Activated T-cell treated with anti-CD3 and anti-CD28 coated beads, Interleukin-2, amount 50 U/mL, for 72 hours (primary cell): Measurements from ENCODE around the gene ACSF2. TPM values are rescaled to one million over a fixed set of nuclear protein-coding genes. Genes with fewer than 3 reads are reported as not detected.
"Not testable (repeated sequence)": the region's sequence is repeated elsewhere in the genome, so short reads cannot be mapped to it uniquely, and the experiment has no call there.

Experiments used
- ATAC-seq, 2 donors: fragments of 150-1000 bp; cut with Tn5 transposase; replicated peaks in 1 of 2; 2 replicates each; pipeline ENCODE4 v1.10.0; 2021; ENCODE audit warnings: moderate library complexity in 2 of 2, mild to moderate bottlenecking in 1 of 2
- DNase-seq, 2 donors: peaks; one replicate each; pipeline ENCODE4 v3.0.0; 2021 to 2022; ENCODE audit warnings: mixed read lengths in 1 of 2
- H3K27ac Mint-ChIP-seq: one replicate; pipeline ENCODE4 v1.8.0; 2022; ENCODE audit warnings: mild to moderate bottlenecking, moderate library complexity, mixed read lengths
- H3K27me3 Mint-ChIP-seq: one replicate; pipeline ENCODE4 v1.8.0; 2022; ENCODE audit warnings: low read depth, mixed read lengths
- H3K36me3 Mint-ChIP-seq, 2 donors: one replicate each; pipeline ENCODE4 v1.8.0; 2022; ENCODE audit warnings: mixed read lengths in 2 of 2, mild to moderate bottlenecking in 1 of 2; ENCODE audit not compliant: insufficient read depth in 2 of 2
- H3K4me1 Mint-ChIP-seq: one replicate; pipeline ENCODE4 v1.8.0; 2022; ENCODE audit warnings: low read depth, mixed read lengths
- H3K4me3 Mint-ChIP-seq, 2 donors: one replicate each; pipeline ENCODE4 v1.8.0; 2022; ENCODE audit warnings: mild to moderate bottlenecking in 2 of 2, mixed read lengths in 2 of 2, moderate library complexity in 2 of 2
- H3K9me3 Mint-ChIP-seq, 2 donors: one replicate each; pipeline ENCODE4 v1.8.0; 2022; ENCODE audit warnings: mixed read lengths in 2 of 2
- total RNA-seq, 2 donors: library from RNA; stranded (reverse); gene quantifications; one replicate each; pipeline ENCODE4 v1.2.3, GENCODE V29; 2022

The ACSF2 gene
- total RNA-seq, 2 donors from 2014 or later = 30.2 to 43.0 TPM

DNA sequence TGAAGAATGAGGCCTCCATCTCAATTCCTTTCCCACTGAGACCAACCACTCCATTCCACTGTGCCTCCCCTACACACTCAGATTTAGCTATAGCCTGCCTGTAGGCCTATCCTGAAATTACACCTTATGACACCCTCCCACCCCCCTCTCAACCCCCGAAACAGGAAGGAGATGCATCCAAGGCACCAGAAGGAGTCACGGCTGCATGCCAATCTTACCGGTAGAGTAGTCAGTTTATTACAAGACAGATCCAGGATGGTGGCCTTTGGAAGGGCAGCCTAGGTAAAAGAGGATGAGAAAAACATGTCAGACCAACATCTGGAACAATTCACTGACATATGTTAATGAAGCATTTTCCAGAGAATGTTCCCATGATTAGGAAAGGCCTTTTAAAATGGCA, 31.3 kb upstream of the ACSF2 start:
- ATAC-seq (no peak), DNase-seq (no peak)
- Mint-ChIP-seq H3K36me3 (peaks cover 7 to 23% of the 10 kb centered on the region in 2 donors), H3K27me3 (no peaks in the 10 kb centered on the region), H3K4me1 (peaks cover 38% of the 10 kb centered on the region), H3K4me3 (peak overlapping the region; percentile 82 to 98), H3K27ac (peak overlapping the region; percentile 83), H3K9me3 (no peaks in the 10 kb centered on the region)

DNA sequence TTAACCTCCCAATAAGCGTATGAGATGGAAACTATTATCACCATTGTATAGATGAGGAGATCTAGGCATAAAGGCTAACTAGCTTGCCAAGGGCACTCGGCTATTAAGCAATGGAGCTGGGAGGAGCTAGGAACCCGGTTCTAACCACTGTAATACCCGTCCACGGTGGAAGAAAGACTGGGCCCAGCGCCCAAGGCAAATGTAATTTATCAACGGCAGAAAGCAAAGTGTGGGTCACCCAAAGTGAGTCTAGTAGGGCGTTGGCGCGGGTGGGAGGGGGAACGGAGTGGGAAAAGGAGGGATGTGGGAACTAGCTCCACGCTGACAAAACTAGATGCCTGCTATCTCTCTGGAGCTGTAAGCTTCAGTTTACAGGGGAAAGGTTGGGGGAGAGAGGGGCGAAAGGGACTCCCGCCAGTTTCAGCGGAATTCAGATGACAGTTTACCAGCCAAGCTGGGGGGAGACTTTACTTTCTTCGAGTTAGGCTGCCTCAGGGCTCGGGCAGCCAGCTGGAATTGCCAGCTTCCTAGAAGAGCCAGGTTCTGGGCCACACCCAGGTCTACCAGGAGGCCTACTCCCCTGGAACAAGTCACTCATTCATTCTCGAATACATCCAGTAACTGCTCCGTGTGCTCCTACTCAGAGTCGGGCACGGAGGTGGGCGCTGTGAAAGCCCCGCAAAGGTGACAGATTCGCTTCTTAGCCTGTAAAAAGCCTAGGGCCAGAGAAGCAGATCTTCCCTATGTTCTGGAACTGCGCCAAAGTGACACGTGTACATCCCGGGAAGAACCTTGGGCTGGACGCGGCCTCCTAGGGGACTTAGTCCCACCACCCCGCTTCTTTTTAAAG, 29.5 kb upstream of the ACSF2 start:
- Mint-ChIP-seq H3K36me3 (peaks cover 7 to 18% of the 10 kb centered on the region in 2 donors), H3K4me3 (peak overlapping the region; percentile 82 to 98), H3K27ac (peak overlapping the region; percentile 84), H3K9me3 (no peaks in the 10 kb centered on the region), H3K27me3 (no peaks in the 10 kb centered on the region), H3K4me1 (peaks cover 38% of the 10 kb centered on the region)
- ATAC-seq (peak; percentile 22 to 30), DNase-seq (peak; percentile 16 to 22)

DNA sequence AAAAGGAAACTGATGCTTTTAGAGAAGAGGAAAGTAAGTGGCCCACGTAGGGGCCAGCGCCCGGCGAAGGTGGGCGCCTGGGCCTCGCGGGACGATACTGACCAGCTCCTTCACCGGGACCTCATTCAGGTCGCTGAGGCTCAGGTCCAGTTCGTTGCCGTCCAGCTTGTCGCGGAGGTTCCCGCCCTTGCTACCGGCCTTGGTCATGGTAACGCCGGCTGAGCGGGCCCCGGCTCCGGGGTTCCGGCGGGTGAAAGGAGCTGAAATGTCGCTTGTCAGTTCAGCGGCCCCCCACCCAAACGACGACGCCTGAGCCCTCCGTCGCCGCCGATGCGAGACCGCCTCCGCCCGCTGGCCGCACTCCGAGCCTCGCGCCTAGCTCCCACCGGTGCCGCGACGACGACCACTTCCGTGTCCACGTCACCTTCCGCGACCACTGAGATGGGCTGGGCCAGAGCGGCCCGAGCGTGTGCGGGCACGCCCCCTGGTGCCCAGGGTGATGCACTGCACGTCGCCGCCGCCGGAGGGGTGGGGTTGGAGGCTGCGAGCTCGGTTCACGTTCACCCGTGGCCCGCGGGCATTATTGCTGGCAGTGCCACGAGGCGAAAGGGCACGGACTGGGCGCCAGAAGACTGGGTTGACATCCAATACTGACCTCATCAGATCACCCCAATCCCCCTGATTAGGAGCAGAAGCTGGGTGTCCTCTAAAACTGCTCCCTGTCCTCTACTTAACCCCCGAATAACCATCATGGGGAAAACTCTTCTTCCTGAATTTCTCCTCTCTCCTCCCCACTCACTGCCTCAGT, 28.7 kb upstream of the ACSF2 start, which contains the start of gene LRRC59:
Gene LRRC59, minus strand, starts transcription at position 413 of the 808 bp plus-strand sequence. Its CDS starts 206 bp downstream, at position 207.
- Mint-ChIP-seq H3K36me3 (peaks cover 7 to 18% of the 10 kb centered on the region in 2 donors), H3K4me1 (peaks cover 38% of the 10 kb centered on the region), H3K9me3 (no peaks in the 10 kb centered on the region), H3K27ac (peak within 1 kb of the TSS; percentile 51), H3K4me3 (peak within 1 kb of the TSS; percentile 82 to 98), H3K27me3 (no peaks in the 10 kb centered on the region)
- peak; percentile 95 to 98 for DNase-seq
- ATAC-seq = peak; percentile 99

DNA sequence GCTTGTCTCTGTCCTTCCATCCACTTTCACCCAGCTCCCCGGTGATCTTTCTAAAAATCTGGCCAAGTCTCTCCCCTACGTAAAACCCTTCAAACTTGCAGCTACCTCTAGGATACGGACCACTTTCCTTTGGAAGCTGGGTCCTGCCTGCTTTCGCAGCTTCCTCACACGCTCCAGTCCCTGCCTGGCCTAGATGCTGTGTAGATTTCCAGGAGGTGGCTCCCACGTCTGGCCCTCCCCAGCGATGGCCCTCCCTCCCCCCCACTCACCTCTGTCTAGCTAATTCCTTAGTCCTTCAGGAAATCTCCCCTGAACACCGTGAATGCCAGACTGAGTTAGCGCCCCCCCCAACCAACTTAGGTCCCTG, 28.1 kb upstream of the ACSF2 start:
- ATAC-seq = no peak
- Mint-ChIP-seq H3K9me3 (no peaks in the 10 kb centered on the region), H3K4me1 (peaks cover 37% of the 10 kb centered on the region), H3K27ac (peak overlapping the region; percentile 51), H3K27me3 (no peaks in the 10 kb centered on the region), H3K36me3 (peaks cover 7 to 18% of the 10 kb centered on the region in 2 donors), H3K4me3 (peak overlapping the region; percentile 82 to 98)
- DNase-seq = no peak

DNA sequence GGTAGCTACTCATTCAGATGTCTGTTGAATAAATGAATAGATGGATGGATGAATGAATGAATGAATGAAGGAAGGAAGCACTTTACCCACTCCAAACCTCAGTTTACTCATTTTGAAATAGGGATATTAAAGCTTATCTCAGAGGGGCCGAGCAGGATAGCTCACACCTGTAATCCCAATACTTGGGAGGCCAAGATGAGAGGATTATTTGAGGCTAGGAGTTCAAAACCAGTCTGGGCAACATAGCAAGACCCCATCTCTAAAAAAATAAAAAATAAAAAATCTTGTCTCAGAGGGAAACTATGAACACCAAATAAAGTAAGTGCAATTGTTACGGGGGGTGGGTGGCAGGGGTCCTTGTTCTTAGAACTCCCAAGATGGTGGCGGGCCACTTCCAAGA, 27.3 kb upstream of the ACSF2 start:
- not testable (repeated sequence) for H3K27me3 Mint-ChIP-seq, H3K4me3 Mint-ChIP-seq

DNA sequence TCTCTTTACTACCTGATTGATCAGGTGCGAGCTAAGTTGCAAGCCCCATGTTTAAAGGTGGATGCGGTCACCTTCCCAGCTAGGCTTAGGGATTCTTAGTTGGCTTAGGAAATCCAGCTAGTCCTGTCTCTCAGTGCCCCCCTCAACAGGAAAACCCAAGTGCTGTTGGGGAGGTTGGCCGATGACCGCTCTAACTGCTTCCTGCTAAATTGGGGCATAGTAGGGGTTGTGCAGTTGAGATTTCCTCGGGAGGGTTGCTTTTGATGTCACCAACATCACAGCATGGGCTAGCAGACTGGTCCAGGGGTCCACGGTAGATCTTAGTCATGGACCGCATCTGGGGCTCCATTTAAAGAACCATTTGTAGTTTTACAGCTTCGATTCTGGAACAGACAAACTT, 26.4 kb upstream of the ACSF2 start:
- H3K27me3 Mint-ChIP-seq, ATAC-seq, H3K36me3 Mint-ChIP-seq, DNase-seq, H3K9me3 Mint-ChIP-seq, H3K4me3 Mint-ChIP-seq, H3K27ac Mint-ChIP-seq: not testable (repeated sequence)
- peaks cover 25% of the 10 kb centered on the region for H3K4me1 Mint-ChIP-seq

More for the DNA sequence above, 27.3 kb upstream of the ACSF2 start:
- Mint-ChIP-seq H3K36me3 (peaks cover 4 to 12% of the 10 kb centered on the region in 2 donors), H3K4me1 (peaks cover 31% of the 10 kb centered on the region)
- not testable (repeated sequence) for ATAC-seq, DNase-seq, H3K9me3 Mint-ChIP-seq, H3K27ac Mint-ChIP-seq

DNA sequence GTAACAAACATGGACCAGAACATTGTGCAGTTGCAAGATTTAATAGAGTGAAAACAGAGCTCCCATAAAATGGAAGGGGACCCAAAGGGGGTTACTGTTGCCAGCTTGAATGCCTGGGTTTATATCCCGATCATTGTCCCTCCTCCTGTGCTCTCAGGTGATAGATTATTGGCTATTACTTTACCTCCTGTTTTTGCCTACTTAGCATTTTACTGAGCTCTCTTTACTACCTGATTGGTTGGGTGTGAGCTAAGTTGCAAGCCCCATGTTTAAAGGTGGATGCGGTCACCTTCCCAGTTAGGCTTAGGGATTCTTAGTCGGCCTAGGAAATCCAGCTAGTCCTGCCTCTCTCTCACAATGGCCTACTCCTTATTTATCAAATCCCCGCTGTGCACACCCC, 20.7 kb upstream of the ACSF2 start:
- H3K4me1 Mint-ChIP-seq, H3K27me3 Mint-ChIP-seq, H3K9me3 Mint-ChIP-seq, ATAC-seq, DNase-seq, H3K27ac Mint-ChIP-seq, H3K4me3 Mint-ChIP-seq, H3K36me3 Mint-ChIP-seq: not testable (repeated sequence)

DNA sequence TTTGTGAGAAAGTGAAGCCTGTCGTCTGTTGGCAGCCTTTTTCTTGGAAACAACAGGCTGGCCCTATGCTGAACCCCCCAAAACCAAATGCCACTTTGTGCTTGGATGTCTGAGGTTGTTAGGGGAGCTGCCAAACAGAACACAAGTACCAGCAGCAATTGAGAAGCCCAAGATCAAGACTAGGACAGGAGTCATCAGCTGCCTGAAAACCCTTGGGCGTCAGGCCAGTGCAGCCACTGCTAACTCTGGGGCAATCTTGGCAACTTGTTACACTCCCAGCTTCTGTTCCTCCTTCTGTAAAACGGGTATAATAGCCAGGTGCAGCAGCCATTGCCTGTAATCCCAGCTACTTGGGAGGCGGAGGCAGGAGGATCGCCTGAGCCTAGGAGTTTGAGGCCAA, 19.4 kb upstream of the ACSF2 start:
- H3K27me3 Mint-ChIP-seq = peaks cover under 1% of the 10 kb centered on the region

DNA sequence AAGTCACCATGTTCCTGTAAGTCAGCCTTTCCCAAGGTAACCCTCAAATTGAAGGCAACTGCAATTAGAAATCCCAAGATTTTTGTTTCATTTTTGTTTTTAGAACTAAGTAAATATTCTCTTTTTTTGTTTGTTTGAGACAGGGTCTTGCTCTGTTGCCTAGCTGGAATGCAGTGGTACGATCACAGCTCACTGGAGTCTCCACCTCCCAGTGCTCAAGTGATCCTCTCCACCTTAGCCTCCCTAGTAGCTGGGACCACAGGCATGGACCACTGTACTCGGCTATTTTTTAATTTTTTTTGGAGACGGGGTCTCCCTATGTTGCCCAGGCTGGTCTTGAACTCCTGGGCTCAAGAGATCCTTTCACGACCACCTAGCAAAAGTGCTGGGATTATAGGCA, 18.1 kb upstream of the ACSF2 start:
- no peak for DNase-seq
- ATAC-seq = no peak
- H3K4me3 Mint-ChIP-seq = no peak overlapping the region

More for the DNA sequence above, 19.4 kb upstream of the ACSF2 start:
- Mint-ChIP-seq H3K4me3 (no peak overlapping the region), H3K36me3 (no peaks in the 10 kb centered on the region), H3K27ac (no peak overlapping the region), H3K4me1 (no peaks in the 10 kb centered on the region), H3K9me3 (no peaks in the 10 kb centered on the region)
- DNase-seq = no peak
- ATAC-seq = no peak

DNA sequence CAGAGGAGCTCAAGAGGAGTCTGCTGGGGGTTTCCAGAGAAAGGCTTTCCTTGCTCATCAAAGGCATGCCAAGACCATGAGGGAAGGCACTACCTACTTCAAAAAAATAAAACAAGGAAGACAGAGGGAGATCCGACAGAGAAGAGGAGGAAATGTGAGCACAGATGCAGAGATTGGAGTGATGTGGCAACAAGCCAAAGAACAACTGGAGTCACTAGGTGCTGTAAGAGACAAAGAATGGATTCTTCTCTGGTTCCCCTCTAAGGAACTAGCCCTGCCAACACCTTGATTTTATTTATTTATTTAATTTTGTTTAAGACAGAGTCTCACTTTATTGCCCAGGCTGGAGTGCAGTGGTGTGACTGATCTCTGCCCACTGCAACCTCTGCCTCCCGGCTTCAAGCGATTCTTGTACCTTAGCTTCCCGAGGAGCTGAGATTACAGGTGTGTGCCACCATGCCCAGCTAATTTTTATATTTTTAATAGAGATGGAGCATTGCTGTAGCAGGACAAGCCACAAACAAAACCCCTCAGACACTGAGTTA, 13.8 kb upstream of the ACSF2 start:
- Mint-ChIP-seq H3K4me1 (no peaks in the 10 kb centered on the region), H3K36me3 (no peaks in the 10 kb centered on the region), H3K27me3 (peaks cover 6% of the 10 kb centered on the region), H3K27ac (no peak overlapping the region), H3K4me3 (no peak overlapping the region), H3K9me3 (no peaks in the 10 kb centered on the region)
- no peak for DNase-seq
- no peak for ATAC-seq

More for the DNA sequence above, 18.1 kb upstream of the ACSF2 start:
- H3K9me3 Mint-ChIP-seq = no peaks in the 10 kb centered on the region
- no peaks in the 10 kb centered on the region for H3K4me1 Mint-ChIP-seq
- peaks cover 6% of the 10 kb centered on the region for H3K27me3 Mint-ChIP-seq
- H3K27ac Mint-ChIP-seq = no peak overlapping the region
- no peaks in the 10 kb centered on the region for H3K36me3 Mint-ChIP-seq

DNA sequence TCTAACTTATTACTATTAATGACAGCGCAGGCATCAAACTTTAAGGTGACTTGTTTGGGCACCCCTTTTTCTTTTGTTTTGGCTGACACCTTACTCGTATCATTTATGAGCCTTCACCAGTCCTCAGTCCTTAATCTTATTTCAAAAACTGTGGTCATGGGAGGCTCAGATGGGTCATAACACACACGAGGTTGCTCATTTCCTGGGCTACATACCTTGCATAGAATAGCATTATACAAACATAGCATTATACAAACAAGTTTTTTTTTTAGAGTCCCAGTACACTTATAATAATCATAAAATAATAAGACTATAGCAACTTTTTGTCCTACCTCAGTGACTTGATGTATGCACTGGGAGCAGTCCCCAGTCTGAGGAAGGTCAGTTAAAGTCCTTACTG, 11.2 kb upstream of the ACSF2 start:
- Mint-ChIP-seq H3K27me3 (peaks cover 6% of the 10 kb centered on the region), H3K9me3 (peaks cover 0 to 4% of the 10 kb centered on the region in 2 donors), H3K27ac (no peak overlapping the region), H3K4me3 (no peak overlapping the region), H3K36me3 (no peaks in the 10 kb centered on the region), H3K4me1 (no peaks in the 10 kb centered on the region)
- DNase-seq (no peak), ATAC-seq (no peak)

DNA sequence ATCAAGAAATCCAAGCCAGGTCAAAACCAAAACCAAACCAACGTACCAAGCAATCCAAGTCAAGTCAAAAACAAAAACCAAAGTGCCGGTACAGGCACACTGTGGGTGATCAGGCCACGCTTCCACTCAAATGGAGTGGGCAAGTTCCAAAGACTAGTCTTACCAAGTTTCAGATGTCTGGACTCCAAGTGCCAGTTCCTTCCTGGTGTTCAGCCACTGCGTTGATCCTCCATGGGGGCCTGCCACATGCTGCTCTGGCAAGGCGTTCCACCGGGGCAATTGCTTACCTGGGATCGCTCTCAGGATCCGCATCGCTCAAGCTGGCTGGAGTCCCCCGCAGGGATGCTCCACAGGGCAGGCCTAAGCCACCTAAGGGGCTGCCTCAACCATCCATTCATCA, 6.4 kb upstream of the ACSF2 start:
- not testable (repeated sequence) for ATAC-seq, H3K9me3 Mint-ChIP-seq, H3K27ac Mint-ChIP-seq, H3K4me3 Mint-ChIP-seq, H3K27me3 Mint-ChIP-seq, H3K36me3 Mint-ChIP-seq, DNase-seq
- peaks cover 10% of the 10 kb centered on the region for H3K4me1 Mint-ChIP-seq
